Activated naive CD4-positive, alpha-beta T cell treated with anti-CD3 and anti-CD28 coated beads, Interleukin-2, amount 50 U/mL, for 24 hours (primary cell): Measurements from ENCODE around the gene NPEPPS.
"Not testable (repeated sequence)": the region's sequence is repeated elsewhere in the genome, so short reads cannot be mapped to it uniquely, and the experiment has no call there.

ENCODE experiments used
- H3K27ac Mint-ChIP-seq: one replicate; pipeline ENCODE4 v1.8.0; 2021; ENCODE audit warnings: mild to moderate bottlenecking, mixed read lengths
- H3K27me3 Mint-ChIP-seq: one replicate; pipeline ENCODE4 v1.8.0; 2021; ENCODE audit warnings: mixed read lengths
- H3K36me3 Mint-ChIP-seq: one replicate; pipeline ENCODE4 v1.8.0; 2021; ENCODE audit warnings: mixed read lengths
- H3K4me1 Mint-ChIP-seq: one replicate; pipeline ENCODE4 v1.8.0; 2021; ENCODE audit warnings: mixed read lengths
- H3K4me3 Mint-ChIP-seq: one replicate; pipeline ENCODE4 v1.8.0; 2021; ENCODE audit warnings: mild to moderate bottlenecking, mixed read lengths
- H3K9me3 Mint-ChIP-seq: one replicate; pipeline ENCODE4 v1.8.0; 2021; ENCODE audit warnings: mixed read lengths

NPEPPS gene

DNA sequence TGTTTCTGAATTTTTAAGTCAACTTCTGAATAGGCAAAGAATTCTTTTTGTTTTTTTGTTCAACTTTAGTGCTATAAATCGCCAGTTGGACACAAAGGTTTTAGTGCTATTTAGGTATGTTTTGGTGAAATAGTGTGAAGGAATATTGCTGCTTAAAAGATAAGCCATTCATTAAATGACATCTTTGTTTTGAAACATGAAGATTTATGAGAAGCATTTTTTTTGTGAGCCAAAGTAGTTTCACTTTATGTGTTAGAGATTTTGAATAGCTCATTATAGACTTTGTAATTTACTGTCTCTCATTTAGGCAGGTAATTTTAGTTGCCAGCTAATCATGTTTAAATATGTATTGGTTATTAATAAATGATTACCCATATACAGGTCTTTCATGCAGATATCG is 10.8 kb downstream of the NPEPPS start:
- H3K4me1 Mint-ChIP-seq, H3K9me3 Mint-ChIP-seq, H3K36me3 Mint-ChIP-seq, H3K27me3 Mint-ChIP-seq, H3K27ac Mint-ChIP-seq, H3K4me3 Mint-ChIP-seq: not testable (repeated sequence)

DNA sequence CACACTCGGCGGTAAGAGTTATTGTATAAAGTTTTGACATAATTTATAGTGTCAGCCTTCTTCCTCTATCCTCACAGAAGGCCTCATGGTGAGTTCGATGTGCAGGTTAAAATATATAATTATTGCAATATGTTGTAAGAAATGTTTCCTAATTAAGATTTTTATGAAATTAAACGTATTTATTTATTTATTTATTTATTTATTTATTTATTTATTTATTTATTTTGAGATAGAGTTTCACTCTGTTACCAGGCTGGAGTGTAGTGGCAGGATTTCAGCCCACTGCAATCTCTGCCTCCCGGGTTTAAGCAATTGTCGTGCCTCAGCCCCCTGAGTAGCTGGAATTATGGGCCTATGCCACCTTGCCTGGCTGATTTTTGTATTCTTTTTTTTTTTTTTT is 13.4 kb downstream of the NPEPPS start:
- not testable (repeated sequence) for H3K4me1 Mint-ChIP-seq, H3K36me3 Mint-ChIP-seq, H3K9me3 Mint-ChIP-seq, H3K27me3 Mint-ChIP-seq, H3K27ac Mint-ChIP-seq, H3K4me3 Mint-ChIP-seq

DNA sequence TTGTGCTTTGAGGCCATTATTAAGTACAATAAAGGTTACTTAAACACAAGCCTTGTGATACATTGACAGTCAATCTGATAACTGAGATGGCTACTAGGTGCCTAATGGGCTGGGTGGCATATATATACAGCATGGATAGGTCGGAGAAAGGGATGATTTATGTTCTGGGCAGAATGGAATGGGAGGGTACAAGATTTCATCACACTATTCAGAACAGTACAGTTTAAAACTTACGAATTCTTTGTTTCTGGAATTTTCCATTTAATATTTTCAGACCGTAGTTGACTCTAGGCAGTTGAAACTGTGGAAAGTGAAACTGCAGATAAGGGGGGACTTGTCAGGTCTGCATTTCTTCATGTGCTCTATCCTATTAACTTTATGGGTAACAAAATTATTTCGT is 23.8 kb downstream of the NPEPPS start:
- H3K27ac Mint-ChIP-seq, H3K27me3 Mint-ChIP-seq, H3K36me3 Mint-ChIP-seq, H3K4me1 Mint-ChIP-seq, H3K9me3 Mint-ChIP-seq, H3K4me3 Mint-ChIP-seq: not testable (repeated sequence)

DNA sequence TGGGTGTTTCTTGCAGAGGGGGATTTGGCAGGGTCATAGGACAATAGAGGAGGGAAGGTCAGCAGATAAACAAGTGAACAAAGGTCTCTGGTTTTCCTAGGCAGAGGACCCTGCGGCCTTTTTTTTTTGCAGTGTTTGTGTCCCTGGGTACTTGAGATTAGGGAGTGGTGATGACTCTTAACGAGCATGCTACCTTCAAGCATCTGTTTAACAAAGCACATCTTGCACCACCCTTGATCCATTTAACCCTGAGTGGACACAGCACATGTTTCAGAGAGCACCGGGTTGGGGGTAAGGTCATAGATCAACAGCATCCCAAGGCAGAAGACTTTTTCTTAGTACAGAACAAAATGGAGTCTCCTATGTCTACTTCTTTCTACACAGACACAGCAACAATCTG is 25.2 kb downstream of the NPEPPS start:
- H3K36me3 Mint-ChIP-seq, H3K9me3 Mint-ChIP-seq, H3K4me3 Mint-ChIP-seq, H3K27me3 Mint-ChIP-seq, H3K27ac Mint-ChIP-seq: not testable (repeated sequence)
- H3K4me1 Mint-ChIP-seq: peaks cover 13% of the 10 kb centered on the region

DNA sequence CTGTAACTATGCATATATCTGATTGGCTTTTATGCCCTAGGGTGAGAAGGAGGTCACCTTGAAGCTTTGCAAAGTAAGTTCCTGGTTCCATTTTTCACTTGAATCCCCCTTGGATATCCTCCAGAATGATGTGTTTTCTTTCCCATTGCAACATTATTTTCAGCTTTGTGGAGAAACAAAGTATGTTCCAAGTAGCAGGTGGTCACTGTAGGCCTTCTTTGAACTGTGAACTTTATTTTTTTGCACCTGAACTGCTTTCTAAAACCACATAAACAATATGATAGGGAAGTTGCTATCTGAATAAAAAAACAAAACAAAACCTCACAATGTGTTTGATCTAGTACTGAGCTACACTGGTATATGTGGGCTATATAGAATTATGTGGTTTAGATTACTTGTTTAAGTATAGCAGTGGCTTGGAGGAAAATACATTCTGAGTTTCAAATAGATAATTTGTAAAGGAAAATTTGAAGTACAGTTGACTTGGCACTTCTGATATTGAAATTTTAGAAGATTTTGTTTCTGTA is 29.7 kb downstream of the NPEPPS start:
- peaks cover 25% of the 10 kb centered on the region for H3K4me1 Mint-ChIP-seq
- H3K36me3 Mint-ChIP-seq, H3K9me3 Mint-ChIP-seq, H3K27me3 Mint-ChIP-seq, H3K4me3 Mint-ChIP-seq, H3K27ac Mint-ChIP-seq: not testable (repeated sequence)

DNA sequence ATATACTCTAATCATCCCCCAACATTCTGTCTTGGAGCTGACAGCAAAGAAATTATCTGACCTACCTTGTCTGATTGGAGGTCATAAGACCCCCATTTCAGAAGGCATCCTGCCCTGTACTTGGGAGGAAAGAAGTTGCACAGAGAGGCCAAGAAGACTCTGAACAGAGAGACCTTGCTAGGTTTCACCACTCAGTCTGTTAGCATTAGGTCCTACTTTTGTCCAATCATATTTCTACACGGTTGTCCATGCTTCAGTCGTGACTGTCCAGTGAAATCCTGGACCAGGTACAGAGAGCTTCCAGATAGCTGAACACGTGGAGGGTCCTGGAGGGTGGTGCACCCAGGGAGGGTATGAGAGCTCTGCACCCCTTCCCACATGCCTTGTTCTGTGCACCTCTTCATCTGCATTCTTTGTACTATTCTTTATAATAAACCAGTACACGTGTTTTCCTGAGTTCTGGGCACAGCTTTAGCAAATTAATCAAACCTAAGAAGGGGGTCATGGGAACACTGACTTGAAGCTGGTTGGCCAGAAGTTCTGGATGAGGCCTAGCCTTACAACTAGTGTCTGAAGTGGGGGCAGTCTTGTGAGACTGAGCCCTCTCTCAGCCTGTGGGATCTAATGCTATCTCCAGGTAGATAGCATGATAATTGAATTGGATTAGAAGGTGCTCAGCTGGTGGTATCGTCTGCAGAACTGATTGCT is 30.9 kb downstream of the NPEPPS start:
- not testable (repeated sequence) for H3K36me3 Mint-ChIP-seq, H3K9me3 Mint-ChIP-seq, H3K27me3 Mint-ChIP-seq, H3K4me3 Mint-ChIP-seq
- Mint-ChIP-seq H3K4me1 (peaks cover 27% of the 10 kb centered on the region), H3K27ac (peak overlapping the region; percentile 55)

DNA sequence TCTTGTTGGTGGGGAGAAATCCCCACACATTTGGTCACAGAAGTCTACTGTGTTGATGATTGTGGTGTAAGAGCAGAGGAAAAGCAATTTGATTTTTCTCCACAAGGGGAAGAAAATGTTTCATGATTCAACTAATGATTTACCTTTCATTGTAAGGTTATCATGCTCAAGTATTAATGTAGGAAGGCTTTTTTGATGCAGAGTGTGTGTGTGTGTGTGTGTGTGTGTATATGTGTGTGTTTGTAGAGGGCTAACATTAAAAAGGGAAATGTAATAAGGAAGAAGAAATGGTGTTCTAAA is 31.4 kb downstream of the NPEPPS start:
- H3K27me3 Mint-ChIP-seq, H3K36me3 Mint-ChIP-seq, H3K4me3 Mint-ChIP-seq, H3K27ac Mint-ChIP-seq, H3K9me3 Mint-ChIP-seq: not testable (repeated sequence)
- H3K4me1 Mint-ChIP-seq: peaks cover 32% of the 10 kb centered on the region

DNA sequence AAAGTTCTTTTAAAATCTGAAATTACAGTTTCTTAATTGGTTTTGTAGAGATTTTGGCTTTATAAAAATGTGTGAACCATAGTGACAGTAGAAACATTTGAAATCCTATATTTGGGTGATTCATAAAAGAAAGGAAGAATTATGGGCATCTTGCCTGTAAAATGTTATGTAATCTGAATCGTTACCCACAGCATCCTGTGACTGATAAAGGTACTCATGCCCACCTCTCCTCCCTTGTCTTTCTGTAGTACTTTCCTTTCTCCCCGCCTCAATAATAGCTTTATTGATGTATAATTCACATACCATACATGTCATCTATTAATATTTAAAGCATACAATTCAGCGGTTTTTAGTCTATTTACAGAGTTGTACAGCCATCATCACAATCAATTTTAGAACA is 36.4 kb downstream of the NPEPPS start:
- not testable (repeated sequence) for H3K27ac Mint-ChIP-seq

DNA sequence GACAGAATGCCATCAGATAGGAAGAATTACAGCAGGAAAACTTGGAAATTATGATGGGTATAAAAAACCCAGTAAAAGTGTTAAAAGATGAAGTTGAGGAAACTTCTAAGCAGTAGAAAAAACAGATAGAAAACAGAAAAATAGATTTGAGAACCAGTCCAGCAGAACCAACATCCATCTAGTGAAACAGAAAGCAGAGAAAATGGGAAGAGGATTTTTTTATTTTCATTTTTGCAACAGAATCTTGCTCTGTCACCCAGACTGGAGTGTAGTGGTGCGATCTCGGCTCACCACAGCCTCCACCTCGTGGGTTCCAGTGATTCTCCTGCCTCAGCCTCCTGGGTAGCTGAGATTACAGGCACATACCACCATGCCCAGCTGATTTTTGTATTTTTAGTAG is 41.7 kb downstream of the NPEPPS start:
- H3K36me3 Mint-ChIP-seq, H3K4me1 Mint-ChIP-seq, H3K9me3 Mint-ChIP-seq, H3K4me3 Mint-ChIP-seq, H3K27me3 Mint-ChIP-seq: not testable (repeated sequence)
- peak overlapping the region; percentile 4 for H3K27ac Mint-ChIP-seq

More for the DNA sequence above, 36.4 kb downstream of the NPEPPS start:
- H3K27me3 Mint-ChIP-seq, H3K4me3 Mint-ChIP-seq, H3K36me3 Mint-ChIP-seq, H3K9me3 Mint-ChIP-seq: not testable (repeated sequence)
- H3K4me1 Mint-ChIP-seq: peaks cover 11% of the 10 kb centered on the region

DNA sequence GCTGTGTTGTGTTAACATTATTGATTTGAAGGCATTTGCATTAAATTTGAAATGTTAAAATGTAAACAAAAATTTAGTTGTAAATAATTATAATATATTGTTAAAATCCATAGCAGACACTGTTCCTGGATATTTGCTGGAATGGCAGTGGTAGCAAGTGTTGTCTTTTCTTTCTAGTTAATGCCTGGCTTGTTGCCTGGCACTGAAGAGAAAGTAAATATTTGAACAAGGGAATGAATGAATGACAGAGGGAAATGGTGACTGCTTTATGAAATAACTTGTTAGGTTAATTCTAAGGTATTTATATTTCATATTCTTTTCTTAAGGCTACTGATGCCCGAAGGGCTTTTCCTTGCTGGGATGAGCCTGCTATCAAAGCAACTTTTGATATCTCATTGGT is 51.5 kb downstream of the NPEPPS start:
- H3K27ac Mint-ChIP-seq, H3K9me3 Mint-ChIP-seq, H3K36me3 Mint-ChIP-seq: not testable (repeated sequence)

DNA sequence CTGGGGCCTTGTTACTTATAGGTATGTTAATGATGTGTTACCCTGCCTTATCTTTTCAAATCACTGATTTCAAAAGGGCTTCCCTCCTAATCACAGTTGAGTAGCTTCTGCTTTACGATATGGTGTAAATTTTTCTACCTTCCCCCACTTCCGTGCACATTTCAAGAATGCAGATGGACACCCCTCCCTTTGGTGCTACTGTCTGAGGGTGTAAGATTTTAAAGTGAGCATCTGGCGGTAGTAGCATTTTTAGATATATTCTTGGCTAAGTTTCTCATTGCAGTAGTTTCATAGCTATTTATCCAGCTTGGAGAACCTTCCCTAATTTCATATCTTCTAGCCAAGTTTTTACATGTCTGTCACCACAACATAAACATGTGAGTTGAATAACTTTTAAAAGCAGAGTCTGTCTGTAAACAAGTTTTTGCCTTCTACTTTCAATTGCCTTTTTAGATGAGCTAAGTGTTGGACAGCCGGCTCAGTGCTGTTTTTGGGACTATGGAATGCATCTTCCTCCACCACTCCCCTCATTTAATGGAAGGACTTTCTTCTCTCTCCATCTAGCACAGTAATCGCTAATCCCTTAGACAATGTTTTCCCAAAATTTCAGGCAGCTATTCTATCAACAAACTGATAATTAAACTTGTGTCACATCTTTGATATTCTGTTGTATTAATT is 55.6 kb downstream of the NPEPPS start:
- not testable (repeated sequence) for H3K4me1 Mint-ChIP-seq, H3K4me3 Mint-ChIP-seq, H3K27ac Mint-ChIP-seq, H3K27me3 Mint-ChIP-seq, H3K36me3 Mint-ChIP-seq, H3K9me3 Mint-ChIP-seq

More for the DNA sequence above, 51.5 kb downstream of the NPEPPS start:
- H3K27me3 Mint-ChIP-seq, H3K4me3 Mint-ChIP-seq, H3K4me1 Mint-ChIP-seq: not testable (repeated sequence)

DNA sequence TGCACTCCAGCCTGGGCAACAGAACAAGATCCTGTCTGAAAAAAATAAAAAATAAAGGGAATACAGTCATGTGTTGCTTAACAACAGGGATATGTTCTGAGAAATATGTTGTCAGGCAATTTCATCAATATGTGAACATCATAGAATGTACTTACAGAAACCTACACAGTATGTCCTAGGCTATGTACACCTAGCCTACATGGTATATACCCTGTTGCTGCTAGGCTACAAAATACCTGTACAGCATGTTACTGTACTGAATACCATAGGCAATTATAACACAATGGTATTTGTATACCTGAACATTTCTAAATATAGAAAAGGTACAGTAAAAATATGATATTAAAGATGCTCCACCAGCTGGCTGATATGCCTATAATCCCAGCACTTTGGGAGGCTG is 62.6 kb downstream of the NPEPPS start:
- not testable (repeated sequence) for H3K4me1 Mint-ChIP-seq, H3K27ac Mint-ChIP-seq, H3K36me3 Mint-ChIP-seq, H3K27me3 Mint-ChIP-seq, H3K4me3 Mint-ChIP-seq, H3K9me3 Mint-ChIP-seq

DNA sequence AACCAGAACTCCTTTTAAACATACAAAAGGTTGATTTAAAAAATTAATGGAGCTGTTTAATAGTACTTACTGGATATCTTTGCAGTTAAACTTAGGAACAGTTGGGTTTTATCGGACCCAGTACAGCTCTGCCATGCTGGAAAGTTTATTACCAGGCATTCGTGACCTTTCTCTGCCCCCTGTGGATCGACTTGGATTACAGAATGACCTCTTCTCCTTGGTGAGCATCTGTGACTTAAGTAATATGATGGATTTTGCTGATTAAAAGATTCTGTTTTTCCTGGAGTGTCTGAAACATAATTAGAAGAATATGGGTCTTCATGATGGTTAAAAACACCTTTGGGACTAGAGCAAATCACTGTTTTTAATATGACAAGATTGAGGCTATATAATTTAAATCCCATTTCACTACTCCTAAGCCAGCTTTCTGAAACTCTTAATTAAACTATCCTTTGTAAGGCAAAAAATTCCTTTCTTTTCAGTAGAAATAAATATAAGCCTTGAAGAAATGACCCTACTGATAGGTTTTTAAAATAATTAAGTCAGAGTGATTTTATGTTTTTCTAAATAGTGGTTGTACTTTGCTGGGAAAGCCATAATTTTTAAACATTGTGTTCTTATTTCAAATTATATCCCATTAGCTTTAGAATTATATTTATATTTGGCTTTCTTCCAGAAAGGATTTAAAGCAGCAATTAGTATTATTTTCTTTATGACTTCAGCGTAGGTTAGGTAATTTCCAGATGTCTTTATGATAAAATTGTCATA is 73.1 kb downstream of the NPEPPS start:
- no peaks in the 10 kb centered on the region for H3K27me3 Mint-ChIP-seq
- no peaks in the 10 kb centered on the region for H3K9me3 Mint-ChIP-seq
- H3K27ac Mint-ChIP-seq: no peak overlapping the region
- no peak overlapping the region for H3K4me3 Mint-ChIP-seq
- H3K4me1 Mint-ChIP-seq: peaks cover 7% of the 10 kb centered on the region
- peaks cover 16% of the 10 kb centered on the region for H3K36me3 Mint-ChIP-seq

DNA sequence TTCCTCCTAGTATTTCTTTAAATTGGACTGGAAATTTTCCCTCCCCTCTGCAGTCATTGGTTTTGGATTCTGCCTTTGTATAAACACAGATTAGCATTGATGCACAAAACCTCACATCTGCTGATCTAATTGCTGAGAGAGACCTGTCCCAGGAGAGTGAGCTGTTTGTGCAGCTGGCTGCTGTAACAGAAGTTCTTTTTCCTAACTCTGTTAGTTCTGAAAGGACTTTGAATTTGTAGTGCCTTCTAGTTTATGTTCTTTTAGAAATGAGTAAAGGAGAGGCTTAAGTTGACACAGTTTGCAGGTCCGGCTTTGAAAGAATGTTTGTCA is 73.7 kb downstream of the NPEPPS start:
- no peaks in the 10 kb centered on the region for H3K27me3 Mint-ChIP-seq
- no peak overlapping the region for H3K27ac Mint-ChIP-seq
- no peaks in the 10 kb centered on the region for H3K9me3 Mint-ChIP-seq
- no peak overlapping the region for H3K4me3 Mint-ChIP-seq
- peaks cover 16% of the 10 kb centered on the region for H3K36me3 Mint-ChIP-seq
- H3K4me1 Mint-ChIP-seq: peaks cover 7% of the 10 kb centered on the region

DNA sequence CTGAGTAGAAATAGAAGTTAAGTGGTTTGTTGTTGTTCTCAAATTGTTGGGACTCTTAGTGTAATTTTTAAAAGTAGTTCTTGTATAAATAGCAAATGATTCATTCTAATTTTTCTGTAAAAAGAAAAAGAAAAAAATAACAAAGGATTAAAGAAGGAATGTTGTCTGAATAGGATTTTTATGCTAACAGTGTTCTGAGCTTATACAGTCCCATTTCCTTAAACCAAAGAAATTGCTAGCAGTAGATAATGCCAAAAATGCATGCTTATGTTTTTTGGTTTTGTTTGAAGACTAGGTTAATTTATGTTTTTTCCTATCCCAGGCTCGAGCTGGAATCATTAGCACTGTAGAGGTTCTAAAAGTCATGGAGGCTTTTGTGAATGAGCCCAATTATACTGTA is 74.1 kb downstream of the NPEPPS start:
- Mint-ChIP-seq H3K36me3 (peaks cover 16% of the 10 kb centered on the region), H3K27me3 (no peaks in the 10 kb centered on the region), H3K4me1 (peaks cover 7% of the 10 kb centered on the region), H3K27ac (no peak overlapping the region), H3K9me3 (no peaks in the 10 kb centered on the region), H3K4me3 (no peak overlapping the region)

DNA sequence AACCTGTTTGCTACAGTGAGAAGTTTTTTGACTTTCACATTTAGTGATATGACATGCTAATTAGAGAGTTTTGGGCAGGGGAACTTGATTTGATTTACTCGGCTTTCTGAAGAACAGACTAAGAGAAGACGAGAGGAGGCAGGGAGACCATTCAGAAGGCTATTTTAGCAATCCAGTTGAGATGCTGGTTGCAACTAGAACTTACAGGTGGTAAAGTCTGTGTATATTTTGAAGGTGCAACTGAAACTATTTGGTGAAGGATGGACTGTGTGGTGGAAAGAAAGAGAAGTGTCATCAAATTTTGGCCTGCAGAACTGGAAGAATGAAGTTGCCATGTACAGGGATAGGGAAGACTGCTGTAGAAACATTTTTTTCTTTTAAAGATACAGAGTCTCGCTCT is 76.6 kb downstream of the NPEPPS start:
- Mint-ChIP-seq H3K27me3 (no peaks in the 10 kb centered on the region), H3K9me3 (no peaks in the 10 kb centered on the region), H3K4me3 (no peak overlapping the region), H3K27ac (peak overlapping the region; percentile 6), H3K4me1 (peaks cover 7% of the 10 kb centered on the region), H3K36me3 (peaks cover 15% of the 10 kb centered on the region)
